HepG2 (cell line): ENCODE measurements around the gene PCBP4. TPM values are rescaled to one million over a fixed set of nuclear protein-coding genes. Genes with fewer than 3 reads are reported as not detected.
A peak's percentile ranks its signal among the peaks of the same experiment; 100 is the strongest.

Experiments used
- FOSL2 ChIP-seq: sonication (generic); formaldehyde crosslinking; IDR thresholded peaks from 2 replicates; pipeline ENCODE4 v1.4.0; 2020; ENCODE audit warnings: missing genetic modification reagents
- FOXO4 ChIP-seq: sonication (generic); formaldehyde crosslinking; conservative IDR thresholded peaks from 2 replicates; pipeline ENCODE4 v1.8.1; 2023; ENCODE audit warnings: missing genetic modification reagents
- IRF2 ChIP-seq: IDR thresholded peaks from 2 replicates; pipeline ENCODE4 v1.6.1; 2018; ENCODE audit warnings: missing genetic modification reagents, missing compliant biosample characterization
- KDM1A ChIP-seq: IDR thresholded peaks from 2 replicates; pipeline ENCODE4 v1.6.1; 2016; ENCODE audit warnings: missing compliant biosample characterization
- MYPOP ChIP-seq: sonication (generic); formaldehyde crosslinking; IDR thresholded peaks from 2 replicates; pipeline ENCODE4 v1.8.1; 2023; ENCODE audit warnings: mild to moderate bottlenecking, moderate library complexity, missing genetic modification reagents
- PRDM10 ChIP-seq: sonication (generic); formaldehyde crosslinking; IDR thresholded peaks from 2 replicates; pipeline ENCODE4 v1.4.0; 2020; ENCODE audit warnings: low read depth, missing genetic modification reagents
- REST ChIP-seq, 2 experiments: IDR thresholded peaks; 2 replicates each; pipeline ENCODE4 v1.6.1; 2011 to 2012; ENCODE audit warnings: low read length in 2 of 2, borderline replicate concordance in 1 of 2, low read depth in 1 of 2, mild to moderate bottlenecking in 1 of 2, moderate library complexity in 1 of 2
- SP4 ChIP-seq: sonication (generic); formaldehyde crosslinking; IDR thresholded peaks from 2 replicates; pipeline ENCODE4 v1.8.1; 2023; ENCODE audit warnings: mild to moderate bottlenecking, missing genetic modification reagents
- XBP1 ChIP-seq: sonication (generic); formaldehyde crosslinking; IDR thresholded peaks from 2 replicates; pipeline ENCODE4 v1.5.0; 2020; ENCODE audit warnings: missing genetic modification reagents
- ZNF18 ChIP-seq: sonication (generic); formaldehyde crosslinking; IDR thresholded peaks from 2 replicates; pipeline ENCODE4 v1.8.0; 2022; ENCODE audit warnings: mild to moderate bottlenecking, missing genetic modification reagents; ENCODE audit not compliant: insufficient replicate concordance
- ZNF207 ChIP-seq: fragments of 450-650 bp; IDR thresholded peaks from 2 replicates; pipeline ENCODE4 v1.6.1; 2016; ENCODE audit warnings: antibody characterized with exemption, borderline replicate concordance
- ZNF264 ChIP-seq: sonication (generic); formaldehyde crosslinking; IDR thresholded peaks from 2 replicates; pipeline ENCODE4 v1.4.0; 2020; ENCODE audit warnings: missing genetic modification reagents
- ZNF274 ChIP-seq: sonication (generic); formaldehyde crosslinking; IDR thresholded peaks from 2 replicates; pipeline ENCODE4 v1.5.1; 2020; ENCODE audit warnings: mild to moderate bottlenecking, missing genetic modification reagents
- ZNF331 ChIP-seq: sonication (generic); formaldehyde crosslinking; IDR thresholded peaks from 2 replicates; pipeline ENCODE4 v1.4.0; 2020; ENCODE audit warnings: missing genetic modification reagents
- ZNF670 ChIP-seq: sonication (generic); formaldehyde crosslinking; IDR thresholded peaks from 2 replicates; pipeline ENCODE4 v1.8.0; 2022; ENCODE audit warnings: mild to moderate bottlenecking, missing genetic modification reagents, borderline replicate concordance
- ZNF672 ChIP-seq: sonication (generic); formaldehyde crosslinking; IDR thresholded peaks from 2 replicates; pipeline ENCODE4 v1.8.1; 2022; ENCODE audit warnings: missing genetic modification reagents
- polyA plus RNA-seq, 8 experiments: library from polyadenylated mRNA; depleted of rRNA in 3 of 8; stranded (reverse) in 7 of 8; unstranded in 1 of 8; fragments of >200 nt; fragmentation: Illumina TruSeq in 4 of 8; extraction: Trizol in 4 of 8; gene quantifications; 2 replicates each; pipeline versions ENCODE4 v1.2.1 to v1.2.3, GENCODE V29; 2011 to 2016; ENCODE audit warnings: low read depth in 4 of 8, missing spikeins in 1 of 8, mixed read lengths in 1 of 8; ENCODE audit not compliant: insufficient read depth in 1 of 8
- total RNA-seq, 5 experiments: library from RNA; depleted of rRNA; stranded (reverse); fragments of >200 nt; fragmentation: Illumina TruSeq; extraction: Trizol; gene quantifications; 2 replicates each; pipeline ENCODE4 v1.2.3, GENCODE V29; 2016; ENCODE audit warnings: low read depth in 1 of 5

The PCBP4 gene
- total and polyA plus RNA-seq, 2 of the 13 experiments (the other 11 are each of a cell fraction or from before 2014, with no cell fraction given): 36.8 to 51.3 TPM

- TF ChIP-seq PRDM10 (CRISPR knock-in tag) (no peak; the same call in 1 of the 2 replicates), ZNF672 (CRISPR knock-in tag) (no peak), MYPOP (peak; percentile 60; the same call in 1 of the 2 replicates), FOXO4 (CRISPR knock-in tag) (peak; percentile 95; the same call in 1 of the 2 replicates), FOSL2 (CRISPR knock-in tag) (peak; percentile 51; the same call in 1 of the 2 replicates), XBP1 (no peak), REST (IDR thresholded peaks at IDR 0.05; ENCODE audit: borderline replicate concordance in 1 of 2, low read depth in 1 of 2, low read length in 2 of 2) (peak in 1 of 2 experiments; percentile 47; a peak in 1 of 4 replicates), SP4 (CRISPR knock-in tag) (peak; percentile 74), ZNF18 (CRISPR knock-in tag) (peak; percentile 15), KDM1A (CRISPR knock-in tag) (0 out of 2 replicates have a peak, but pooled peaks have one; percentile 39), ZNF207 (no peak), ZNF264 (CRISPR knock-in tag) (no peak; the same call in none of the 2 replicates), IRF2 (CRISPR knock-in tag) (peak; percentile 69), ZNF670 (CRISPR knock-in tag) (no peak), ZNF274 (CRISPR knock-in tag) (peak; percentile 42; the same call in 1 of the 2 replicates), ZNF331 (CRISPR knock-in tag) (peak; percentile 71)
Measured at GRCh38 chr3:51982838-51983577, 15.8 kb upstream of the PCBP4 start, which contains the start of gene ACY1 (continued).
